ENCODE results near the gene LYSMD2. TPM values are rescaled to one million over a fixed set of nuclear protein-coding genes. Genes with fewer than 3 reads are reported as not detected.
A peak's percentile ranks its signal among the peaks of the same experiment; 100 is the strongest.

The LYSMD2 gene
- total RNA-seq, 1 experiment from 2014 or later, result 2.2 TPM

DNA sequence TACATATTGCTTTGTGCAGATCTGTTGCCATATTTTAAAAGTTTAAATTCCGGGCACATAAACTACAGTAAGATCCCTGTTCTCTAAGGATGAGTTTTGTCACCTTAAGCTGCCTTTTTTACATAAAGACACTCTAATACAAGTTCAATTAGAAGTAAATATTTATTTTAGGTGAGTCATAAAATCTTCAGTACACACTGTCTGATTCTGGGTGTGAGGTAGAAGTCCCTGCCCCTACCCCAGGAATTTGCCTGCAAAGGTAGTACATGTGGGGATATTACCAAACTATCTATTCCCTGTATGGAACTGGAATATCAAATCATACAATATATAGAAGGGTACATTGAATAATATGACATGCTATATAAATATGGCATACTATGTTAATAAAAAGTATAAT is 49.9 kb downstream of the LYSMD2 start (continued):
- TF ChIP-seq, protein P1, sequence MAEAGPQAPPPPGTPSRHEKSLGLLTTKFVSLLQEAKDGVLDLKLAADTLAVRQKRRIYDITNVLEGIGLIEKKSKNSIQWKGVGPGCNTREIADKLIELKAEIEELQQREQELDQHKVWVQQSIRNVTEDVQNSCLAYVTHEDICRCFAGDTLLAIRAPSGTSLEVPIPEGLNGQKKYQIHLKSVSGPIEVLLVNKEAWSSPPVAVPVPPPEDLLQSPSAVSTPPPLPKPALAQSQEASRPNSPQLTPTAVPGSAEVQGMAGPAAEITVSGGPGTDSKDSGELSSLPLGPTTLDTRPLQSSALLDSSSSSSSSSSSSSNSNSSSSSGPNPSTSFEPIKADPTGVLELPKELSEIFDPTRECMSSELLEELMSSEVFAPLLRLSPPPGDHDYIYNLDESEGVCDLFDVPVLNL (CRISPR knock-in tag; IDR thresholded peaks at IDR 0.05; ENCODE audit: borderline replicate concordance, low read depth), result no peak
- TF ChIP-seq, protein P2, sequence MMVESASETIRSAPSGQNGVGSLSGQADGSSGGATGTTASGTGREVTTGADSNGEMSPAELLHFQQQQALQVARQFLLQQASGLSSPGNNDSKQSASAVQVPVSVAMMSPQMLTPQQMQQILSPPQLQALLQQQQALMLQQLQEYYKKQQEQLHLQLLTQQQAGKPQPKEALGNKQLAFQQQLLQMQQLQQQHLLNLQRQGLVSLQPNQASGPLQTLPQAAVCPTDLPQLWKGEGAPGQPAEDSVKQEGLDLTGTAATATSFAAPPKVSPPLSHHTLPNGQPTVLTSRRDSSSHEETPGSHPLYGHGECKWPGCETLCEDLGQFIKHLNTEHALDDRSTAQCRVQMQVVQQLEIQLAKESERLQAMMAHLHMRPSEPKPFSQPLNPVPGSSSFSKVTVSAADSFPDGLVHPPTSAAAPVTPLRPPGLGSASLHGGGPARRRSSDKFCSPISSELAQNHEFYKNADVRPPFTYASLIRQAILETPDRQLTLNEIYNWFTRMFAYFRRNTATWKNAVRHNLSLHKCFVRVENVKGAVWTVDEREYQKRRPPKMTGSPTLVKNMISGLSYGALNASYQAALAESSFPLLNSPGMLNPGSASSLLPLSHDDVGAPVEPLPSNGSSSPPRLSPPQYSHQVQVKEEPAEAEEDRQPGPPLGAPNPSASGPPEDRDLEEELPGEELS (CRISPR knock-in tag; IDR thresholded peaks at IDR 0.05), result no peak
- TF ChIP-seq, protein P3, sequence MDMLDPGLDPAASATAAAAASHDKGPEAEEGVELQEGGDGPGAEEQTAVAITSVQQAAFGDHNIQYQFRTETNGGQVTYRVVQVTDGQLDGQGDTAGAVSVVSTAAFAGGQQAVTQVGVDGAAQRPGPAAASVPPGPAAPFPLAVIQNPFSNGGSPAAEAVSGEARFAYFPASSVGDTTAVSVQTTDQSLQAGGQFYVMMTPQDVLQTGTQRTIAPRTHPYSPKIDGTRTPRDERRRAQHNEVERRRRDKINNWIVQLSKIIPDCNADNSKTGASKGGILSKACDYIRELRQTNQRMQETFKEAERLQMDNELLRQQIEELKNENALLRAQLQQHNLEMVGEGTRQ (CRISPR knock-in tag; IDR thresholded peaks at IDR 0.05), result no peak
- no peak for TF ChIP-seq RELA (CRISPR knock-in tag; IDR thresholded peaks at IDR 0.05; ENCODE audit: borderline replicate concordance)

DNA sequence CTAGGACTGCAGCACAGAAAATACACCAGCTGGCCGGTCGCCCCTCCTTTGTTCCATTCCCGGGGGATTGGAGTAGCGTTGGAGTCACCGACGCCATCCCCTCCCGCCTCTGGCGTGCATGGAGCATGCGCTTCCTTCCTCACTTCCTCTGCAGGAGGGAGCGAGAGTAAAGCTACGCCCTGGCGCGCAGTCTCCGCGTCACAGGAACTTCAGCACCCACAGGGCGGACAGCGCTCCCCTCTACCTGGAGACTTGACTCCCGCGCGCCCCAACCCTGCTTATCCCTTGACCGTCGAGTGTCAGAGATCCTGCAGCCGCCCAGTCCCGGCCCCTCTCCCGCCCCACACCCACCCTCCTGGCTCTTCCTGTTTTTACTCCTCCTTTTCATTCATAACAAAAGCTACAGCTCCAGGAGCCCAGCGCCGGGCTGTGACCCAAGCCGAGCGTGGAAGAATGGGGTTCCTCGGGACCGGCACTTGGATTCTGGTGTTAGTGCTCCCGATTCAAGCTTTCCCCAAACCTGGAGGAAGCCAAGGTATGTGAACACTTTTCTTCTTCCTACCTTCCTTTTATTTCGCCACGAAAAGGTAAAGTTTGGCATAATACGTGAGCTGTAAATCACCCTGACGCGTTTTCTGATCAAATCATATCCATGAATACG is 56.0 kb downstream of the LYSMD2 start, which contains the start of gene SCG3:
SCG3 (plus strand) TSS at position 201 of the 661 bp plus-strand sequence; CDS start at position 454, 253 bp downstream.
- Mint-ChIP-seq H3K9me3 (no peaks in the 10 kb centered on the region), H3K36me3 (no peaks in the 10 kb centered on the region), H3K27me3 (ENCODE audit: low read depth) (no peaks in the 10 kb centered on the region), H3K27ac (peak within 1 kb of the TSS; percentile 97), H3K4me1 (peaks cover 6% of the 10 kb centered on the region), H3K4me3 (peak within 1 kb of the TSS; percentile 90)
- ChIA-PET POLR2A (interaction anchor here (0.7 to 1.2 kb wide), 5 partner anchors 9 to 59 kb away, joined by 3 to 6 read pairs (median 4); partner anchors contain the start of gene DMXL2), CTCF (interaction anchor here (0.6 to 2.5 kb wide), 12 partner anchors 9 to 905 kb away, joined by 3 to 22 read pairs (median 4); no protein-coding TSS in a partner anchor)
- peak; percentile 99 for DNase-seq (ENCODE audit: low spot score)
- ATAC-seq, result peak; percentile 98
- TF ChIP-seq SP1 (CRISPR knock-in tag; conservative IDR thresholded peaks at IDR 0.05) (peak; percentile 84), GABPB1 (CRISPR knock-in tag; IDR thresholded peaks at IDR 0.05) (peak; percentile 43; the same call in 1 of the 2 replicates), ZNF396 (CRISPR knock-in tag; IDR thresholded peaks at IDR 0.05; ENCODE audit: borderline replicate concordance) (no peak), CREB1 (CRISPR knock-in tag; IDR thresholded peaks at IDR 0.05) (peak; percentile 97), ATF1 (CRISPR knock-in tag; IDR thresholded peaks at IDR 0.05) (peak; percentile 92; the same call in 1 of the 2 replicates), PRRX2 (CRISPR knock-in tag; IDR thresholded peaks at IDR 0.05) (no peak), ZNF232 (CRISPR knock-in tag; IDR thresholded peaks at IDR 0.05) (peak; percentile 99), MXD4 (CRISPR knock-in tag; IDR thresholded peaks at IDR 0.05; ENCODE audit: borderline replicate concordance) (no peak), ETV6 (CRISPR knock-in tag; IDR thresholded peaks at IDR 0.05) (peak; percentile 89), NR2C2 (CRISPR knock-in tag; IDR thresholded peaks at IDR 0.05) (peak; percentile 63; the same call in 1 of the 2 replicates), EMX1 (CRISPR knock-in tag; IDR thresholded peaks at IDR 0.05) (0 out of 2 replicates have a peak, but pooled peaks have one; percentile 69), JUN (CRISPR knock-in tag; IDR thresholded peaks at IDR 0.05) (no peak; the same call in 1 of the 2 replicates), ZNF138 (CRISPR knock-in tag; conservative IDR thresholded peaks at IDR 0.05) (peak; percentile 74; the same call in 1 of the 2 replicates), TCF7 (CRISPR knock-in tag; IDR thresholded peaks at IDR 0.05; ENCODE audit: low read depth) (peak; percentile 91; the same call in 1 of the 2 replicates)
- TF ChIP-seq, protein P4, sequence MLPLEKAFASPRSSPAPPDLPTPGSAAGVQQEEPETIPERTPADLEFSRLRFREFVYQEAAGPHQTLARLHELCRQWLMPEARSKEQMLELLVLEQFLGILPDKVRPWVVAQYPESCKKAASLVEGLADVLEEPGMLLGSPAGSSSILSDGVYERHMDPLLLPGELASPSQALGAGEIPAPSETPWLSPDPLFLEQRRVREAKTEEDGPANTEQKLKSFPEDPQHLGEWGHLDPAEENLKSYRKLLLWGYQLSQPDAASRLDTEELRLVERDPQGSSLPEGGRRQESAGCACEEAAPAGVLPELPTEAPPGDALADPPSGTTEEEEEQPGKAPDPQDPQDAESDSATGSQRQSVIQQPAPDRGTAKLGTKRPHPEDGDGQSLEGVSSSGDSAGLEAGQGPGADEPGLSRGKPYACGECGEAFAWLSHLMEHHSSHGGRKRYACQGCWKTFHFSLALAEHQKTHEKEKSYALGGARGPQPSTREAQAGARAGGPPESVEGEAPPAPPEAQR (CRISPR knock-in tag; IDR thresholded peaks at IDR 0.05), result 0 out of 2 replicates have a peak, but pooled peaks have one; percentile 21
- TF ChIP-seq, protein P5, sequence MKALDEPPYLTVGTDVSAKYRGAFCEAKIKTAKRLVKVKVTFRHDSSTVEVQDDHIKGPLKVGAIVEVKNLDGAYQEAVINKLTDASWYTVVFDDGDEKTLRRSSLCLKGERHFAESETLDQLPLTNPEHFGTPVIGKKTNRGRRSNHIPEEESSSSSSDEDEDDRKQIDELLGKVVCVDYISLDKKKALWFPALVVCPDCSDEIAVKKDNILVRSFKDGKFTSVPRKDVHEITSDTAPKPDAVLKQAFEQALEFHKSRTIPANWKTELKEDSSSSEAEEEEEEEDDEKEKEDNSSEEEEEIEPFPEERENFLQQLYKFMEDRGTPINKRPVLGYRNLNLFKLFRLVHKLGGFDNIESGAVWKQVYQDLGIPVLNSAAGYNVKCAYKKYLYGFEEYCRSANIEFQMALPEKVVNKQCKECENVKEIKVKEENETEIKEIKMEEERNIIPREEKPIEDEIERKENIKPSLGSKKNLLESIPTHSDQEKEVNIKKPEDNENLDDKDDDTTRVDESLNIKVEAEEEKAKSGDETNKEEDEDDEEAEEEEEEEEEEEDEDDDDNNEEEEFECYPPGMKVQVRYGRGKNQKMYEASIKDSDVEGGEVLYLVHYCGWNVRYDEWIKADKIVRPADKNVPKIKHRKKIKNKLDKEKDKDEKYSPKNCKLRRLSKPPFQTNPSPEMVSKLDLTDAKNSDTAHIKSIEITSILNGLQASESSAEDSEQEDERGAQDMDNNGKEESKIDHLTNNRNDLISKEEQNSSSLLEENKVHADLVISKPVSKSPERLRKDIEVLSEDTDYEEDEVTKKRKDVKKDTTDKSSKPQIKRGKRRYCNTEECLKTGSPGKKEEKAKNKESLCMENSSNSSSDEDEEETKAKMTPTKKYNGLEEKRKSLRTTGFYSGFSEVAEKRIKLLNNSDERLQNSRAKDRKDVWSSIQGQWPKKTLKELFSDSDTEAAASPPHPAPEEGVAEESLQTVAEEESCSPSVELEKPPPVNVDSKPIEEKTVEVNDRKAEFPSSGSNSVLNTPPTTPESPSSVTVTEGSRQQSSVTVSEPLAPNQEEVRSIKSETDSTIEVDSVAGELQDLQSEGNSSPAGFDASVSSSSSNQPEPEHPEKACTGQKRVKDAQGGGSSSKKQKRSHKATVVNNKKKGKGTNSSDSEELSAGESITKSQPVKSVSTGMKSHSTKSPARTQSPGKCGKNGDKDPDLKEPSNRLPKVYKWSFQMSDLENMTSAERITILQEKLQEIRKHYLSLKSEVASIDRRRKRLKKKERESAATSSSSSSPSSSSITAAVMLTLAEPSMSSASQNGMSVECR (CRISPR knock-in tag; IDR thresholded peaks at IDR 0.05; ENCODE audit: borderline replicate concordance), result peak; percentile 99
- TF ChIP-seq, protein P3 (CRISPR knock-in tag; IDR thresholded peaks at IDR 0.05), result peak; percentile 45; the same call in 1 of the 2 replicates
- TF ChIP-seq, protein P6, sequence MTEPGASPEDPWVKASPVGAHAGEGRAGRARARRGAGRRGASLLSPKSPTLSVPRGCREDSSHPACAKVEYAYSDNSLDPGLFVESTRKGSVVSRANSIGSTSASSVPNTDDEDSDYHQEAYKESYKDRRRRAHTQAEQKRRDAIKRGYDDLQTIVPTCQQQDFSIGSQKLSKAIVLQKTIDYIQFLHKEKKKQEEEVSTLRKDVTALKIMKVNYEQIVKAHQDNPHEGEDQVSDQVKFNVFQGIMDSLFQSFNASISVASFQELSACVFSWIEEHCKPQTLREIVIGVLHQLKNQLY (CRISPR knock-in tag; IDR thresholded peaks at IDR 0.05), result 0 out of 2 replicates have a peak, but pooled peaks have one; percentile 30
- TF ChIP-seq, protein P7, sequence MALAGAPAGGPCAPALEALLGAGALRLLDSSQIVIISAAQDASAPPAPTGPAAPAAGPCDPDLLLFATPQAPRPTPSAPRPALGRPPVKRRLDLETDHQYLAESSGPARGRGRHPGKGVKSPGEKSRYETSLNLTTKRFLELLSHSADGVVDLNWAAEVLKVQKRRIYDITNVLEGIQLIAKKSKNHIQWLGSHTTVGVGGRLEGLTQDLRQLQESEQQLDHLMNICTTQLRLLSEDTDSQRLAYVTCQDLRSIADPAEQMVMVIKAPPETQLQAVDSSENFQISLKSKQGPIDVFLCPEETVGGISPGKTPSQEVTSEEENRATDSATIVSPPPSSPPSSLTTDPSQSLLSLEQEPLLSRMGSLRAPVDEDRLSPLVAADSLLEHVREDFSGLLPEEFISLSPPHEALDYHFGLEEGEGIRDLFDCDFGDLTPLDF (CRISPR knock-in tag; IDR thresholded peaks at IDR 0.05), result peak; percentile 87

All from WTC11 (cell line).